HG03460 (cell line): ENCODE measurements around the gene PDE3B.
"Not testable (repeated sequence)": the region's sequence is repeated elsewhere in the genome, so short reads cannot be mapped to it uniquely, and the experiment has no call there.

ENCODE experiments used
- ATAC-seq: cut with Tn5 transposase; IDR thresholded peaks from one replicate; pipeline ENCODE4 v1.9.1; 2021; ENCODE audit not compliant: unreplicated experiment

PDE3B gene

GRCh38 chr11:14793546-14793945 is 149.9 kb downstream of the PDE3B start:
- ATAC-seq, result no peak

- not testable (repeated sequence) for ATAC-seq
Measured at GRCh38 chr11:14796028-14796427, 152.4 kb downstream of the PDE3B start.

- ATAC-seq, result no peak
Measured at GRCh38 chr11:14803846-14804245, 160.2 kb downstream of the PDE3B start.

GRCh38 chr11:14809466-14809865 is 165.9 kb downstream of the PDE3B start:
- ATAC-seq, result no peak

- ATAC-seq, result no peak
Measured at GRCh38 chr11:14812757-14813156, 169.2 kb downstream of the PDE3B start.

GRCh38 chr11:14813516-14813915 is 169.9 kb downstream of the PDE3B start:
- ATAC-seq, result no peak

- no peak for ATAC-seq
Measured at GRCh38 chr11:14818779-14819178, 175.2 kb downstream of the PDE3B start.

- no peak for ATAC-seq
Measured at GRCh38 chr11:14819596-14819995, 176.0 kb downstream of the PDE3B start.

- no peak for ATAC-seq
Measured at GRCh38 chr11:14821031-14821430, 177.4 kb downstream of the PDE3B start.

- no peak for ATAC-seq
Measured at GRCh38 chr11:14826600-14826999, 183.0 kb downstream of the PDE3B start.

- ATAC-seq, result no peak
Measured at GRCh38 chr11:14835496-14836492, 192.2 kb downstream of the PDE3B start.

GRCh38 chr11:14842002-14842401 is 198.4 kb downstream of the PDE3B start:
- no peak for ATAC-seq

GRCh38 chr11:14852571-14853177 is 209.1 kb downstream of the PDE3B start:
- no peak for ATAC-seq

GRCh38 chr11:14854057-14854456 is 210.5 kb downstream of the PDE3B start:
- ATAC-seq, result no peak

- no peak for ATAC-seq
Measured at GRCh38 chr11:14855890-14856289, 212.3 kb downstream of the PDE3B start.

- ATAC-seq, result no peak
Measured at GRCh38 chr11:14857621-14858020, 214.0 kb downstream of the PDE3B start.

GRCh38 chr11:14858404-14858803 is 214.8 kb downstream of the PDE3B start:
- no peak for ATAC-seq

- ATAC-seq, result no peak
Measured at GRCh38 chr11:14860511-14860910, 216.9 kb downstream of the PDE3B start.

- ATAC-seq, result no peak
Measured at GRCh38 chr11:14861680-14862079, 218.1 kb downstream of the PDE3B start.

- ATAC-seq, result not testable (repeated sequence)
Measured at GRCh38 chr11:14863775-14864174, 220.2 kb downstream of the PDE3B start.

GRCh38 chr11:14872032-14872431 is 228.4 kb downstream of the PDE3B start:
- ATAC-seq, result no peak

GRCh38 chr11:14873632-14874031 is 230.0 kb downstream of the PDE3B start:
- no peak for ATAC-seq
